Central memory CD8-positive, alpha-beta T cell (primary cell): Measurements from ENCODE around the gene MICU1.
"Not testable (repeated sequence)": the region's sequence is repeated elsewhere in the genome, so short reads cannot be mapped to it uniquely, and the experiment has no call there.

ENCODE experiments used
- ATAC-seq: fragments of 150-1000 bp; cut with Tn5 transposase; replicated peaks from 2 replicates; pipeline ENCODE4 v1.10.0; 2022; ENCODE audit warnings: mild to moderate bottlenecking, moderate FRiP score, moderate number of reproducible peaks; ENCODE audit not compliant: poor library complexity, severe bottlenecking; ENCODE audit errors: extremely low read depth
- DNase-seq, 2 donors: peaks; one replicate each; pipeline ENCODE4 v3.0.0; 2021; ENCODE audit warnings: low spot score in 2 of 2
- H3K27ac Mint-ChIP-seq: one replicate; pipeline ENCODE4 v1.8.0; 2022; ENCODE audit warnings: low read depth, mild to moderate bottlenecking, moderate library complexity, mixed read lengths
- H3K27me3 Mint-ChIP-seq: one replicate; pipeline ENCODE4 v1.8.0; 2022; ENCODE audit warnings: mixed read lengths
- H3K36me3 Mint-ChIP-seq: one replicate; pipeline ENCODE4 v1.8.0; 2022; ENCODE audit warnings: mild to moderate bottlenecking, moderate library complexity, mixed read lengths; ENCODE audit not compliant: insufficient read depth
- H3K4me1 Mint-ChIP-seq: one replicate; pipeline ENCODE4 v1.8.0; 2022; ENCODE audit warnings: mixed read lengths
- H3K4me3 Mint-ChIP-seq: one replicate; pipeline ENCODE4 v1.8.0; 2022; ENCODE audit warnings: mild to moderate bottlenecking, moderate library complexity, mixed read lengths
- H3K9me3 Mint-ChIP-seq: one replicate; pipeline ENCODE4 v1.8.0; 2022; ENCODE audit warnings: mixed read lengths

The MICU1 gene

GRCh38 chr10:72649291-72649690 lies 23.4 kb upstream of the MICU1 start:
- ATAC-seq (no peak), DNase-seq (no peak)
- no peak overlapping the region for H3K27ac Mint-ChIP-seq
- no peaks in the 10 kb centered on the region for H3K4me1 Mint-ChIP-seq
- no peaks in the 10 kb centered on the region for H3K9me3 Mint-ChIP-seq
- H3K36me3 Mint-ChIP-seq = no peaks in the 10 kb centered on the region
- no peak overlapping the region for H3K4me3 Mint-ChIP-seq
- no peaks in the 10 kb centered on the region for H3K27me3 Mint-ChIP-seq

- no peaks in the 10 kb centered on the region for H3K36me3 Mint-ChIP-seq
- ATAC-seq = no peak
- no peak for DNase-seq
- no peak overlapping the region for H3K4me3 Mint-ChIP-seq
- no peaks in the 10 kb centered on the region for H3K27me3 Mint-ChIP-seq
- H3K27ac Mint-ChIP-seq = no peak overlapping the region
- no peaks in the 10 kb centered on the region for H3K9me3 Mint-ChIP-seq
- no peaks in the 10 kb centered on the region for H3K4me1 Mint-ChIP-seq
These were observed 22.4 kb upstream of the MICU1 start for GRCh38 chr10:72648301-72648700.

- H3K27me3 Mint-ChIP-seq, H3K27ac Mint-ChIP-seq, H3K36me3 Mint-ChIP-seq, H3K4me3 Mint-ChIP-seq, H3K4me1 Mint-ChIP-seq, H3K9me3 Mint-ChIP-seq, DNase-seq, ATAC-seq: not testable (repeated sequence)
These were observed 21.1 kb upstream of the MICU1 start for GRCh38 chr10:72646971-72647370.

DNA sequence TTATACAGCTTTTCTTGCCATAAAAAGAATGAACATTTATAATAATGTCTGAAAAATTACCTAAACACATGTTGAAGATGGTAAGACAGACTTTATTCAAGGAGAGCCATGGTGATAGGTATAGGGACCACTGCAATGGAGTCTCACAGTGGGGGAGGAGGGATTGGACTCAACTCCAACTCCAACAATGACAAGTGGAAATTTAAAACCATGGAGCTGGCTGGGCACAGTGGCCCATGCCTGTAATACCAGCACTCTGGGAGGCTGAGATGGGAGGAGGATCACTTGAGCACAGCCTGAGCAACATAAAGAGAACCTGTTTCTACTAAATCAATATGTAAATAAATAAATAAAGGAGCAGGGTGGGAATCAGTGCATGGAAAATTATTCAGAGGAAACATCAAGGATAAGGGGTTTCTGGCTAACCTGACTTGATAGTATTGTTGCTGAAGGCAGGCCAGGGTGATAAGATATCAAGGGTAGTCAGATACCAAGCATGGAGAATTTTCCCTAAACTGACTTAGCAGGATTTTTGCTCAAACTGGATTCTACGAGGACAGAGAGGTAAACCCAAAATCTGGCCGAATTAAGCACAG lies 19.5 kb upstream of the MICU1 start:
- Mint-ChIP-seq H3K4me3 (no peak overlapping the region), H3K9me3 (no peaks in the 10 kb centered on the region)
- ATAC-seq = no peak

DNA sequence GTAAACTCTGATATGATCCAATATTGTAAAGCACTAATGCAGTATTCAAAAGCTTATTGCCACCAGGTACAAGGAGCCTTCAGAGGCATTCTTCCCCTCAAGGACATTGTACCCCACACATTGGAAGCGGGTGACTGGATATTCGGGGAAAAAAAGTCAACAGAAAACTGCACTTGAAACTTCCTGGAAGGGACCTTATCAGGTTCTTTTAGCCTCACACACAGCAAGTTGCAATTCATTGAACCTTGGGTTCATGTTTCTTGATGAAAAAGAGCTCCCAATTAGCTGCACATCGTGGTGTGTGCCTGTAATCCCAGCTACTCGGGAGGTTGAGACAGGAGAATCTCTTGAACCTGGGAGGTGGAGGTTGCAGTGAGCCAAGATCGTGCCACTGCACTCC lies 16.4 kb upstream of the MICU1 start:
- H3K27ac Mint-ChIP-seq = no peak overlapping the region
- H3K4me3 Mint-ChIP-seq = no peak overlapping the region
- H3K27me3 Mint-ChIP-seq = no peaks in the 10 kb centered on the region
- H3K36me3 Mint-ChIP-seq = no peaks in the 10 kb centered on the region
- no peaks in the 10 kb centered on the region for H3K9me3 Mint-ChIP-seq
- no peak for DNase-seq
- no peak for ATAC-seq
- no peaks in the 10 kb centered on the region for H3K4me1 Mint-ChIP-seq

More for the DNA sequence above, 19.5 kb upstream of the MICU1 start:
- H3K4me1 Mint-ChIP-seq = no peaks in the 10 kb centered on the region
- no peak for DNase-seq
- no peaks in the 10 kb centered on the region for H3K27me3 Mint-ChIP-seq
- no peaks in the 10 kb centered on the region for H3K36me3 Mint-ChIP-seq
- no peak overlapping the region for H3K27ac Mint-ChIP-seq

DNA sequence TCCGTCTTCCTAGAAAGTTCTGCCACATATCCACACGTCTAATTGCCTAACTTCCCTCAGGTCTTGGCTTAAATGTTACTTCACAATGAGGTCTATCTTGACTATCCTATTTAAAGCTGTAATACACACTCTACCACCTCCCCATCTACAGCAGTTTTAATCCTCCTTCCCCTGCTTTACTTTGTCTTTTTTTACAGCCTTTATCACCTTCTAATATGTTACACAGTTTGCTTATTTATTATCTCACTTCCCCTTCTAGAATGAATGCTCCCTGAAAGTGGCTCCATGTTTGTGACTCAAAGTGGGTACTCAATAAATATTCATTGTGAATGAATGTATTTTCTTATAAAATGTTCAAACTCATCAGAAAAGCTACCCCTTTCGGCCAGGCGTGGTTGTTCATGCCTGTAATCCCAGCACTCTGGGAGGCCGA lies 13.6 kb upstream of the MICU1 start:
- Mint-ChIP-seq H3K36me3 (no peaks in the 10 kb centered on the region), H3K27me3 (no peaks in the 10 kb centered on the region), H3K4me1 (no peaks in the 10 kb centered on the region), H3K4me3 (no peak overlapping the region), H3K27ac (no peak overlapping the region), H3K9me3 (no peaks in the 10 kb centered on the region)
- DNase-seq = no peak
- no peak for ATAC-seq

DNA sequence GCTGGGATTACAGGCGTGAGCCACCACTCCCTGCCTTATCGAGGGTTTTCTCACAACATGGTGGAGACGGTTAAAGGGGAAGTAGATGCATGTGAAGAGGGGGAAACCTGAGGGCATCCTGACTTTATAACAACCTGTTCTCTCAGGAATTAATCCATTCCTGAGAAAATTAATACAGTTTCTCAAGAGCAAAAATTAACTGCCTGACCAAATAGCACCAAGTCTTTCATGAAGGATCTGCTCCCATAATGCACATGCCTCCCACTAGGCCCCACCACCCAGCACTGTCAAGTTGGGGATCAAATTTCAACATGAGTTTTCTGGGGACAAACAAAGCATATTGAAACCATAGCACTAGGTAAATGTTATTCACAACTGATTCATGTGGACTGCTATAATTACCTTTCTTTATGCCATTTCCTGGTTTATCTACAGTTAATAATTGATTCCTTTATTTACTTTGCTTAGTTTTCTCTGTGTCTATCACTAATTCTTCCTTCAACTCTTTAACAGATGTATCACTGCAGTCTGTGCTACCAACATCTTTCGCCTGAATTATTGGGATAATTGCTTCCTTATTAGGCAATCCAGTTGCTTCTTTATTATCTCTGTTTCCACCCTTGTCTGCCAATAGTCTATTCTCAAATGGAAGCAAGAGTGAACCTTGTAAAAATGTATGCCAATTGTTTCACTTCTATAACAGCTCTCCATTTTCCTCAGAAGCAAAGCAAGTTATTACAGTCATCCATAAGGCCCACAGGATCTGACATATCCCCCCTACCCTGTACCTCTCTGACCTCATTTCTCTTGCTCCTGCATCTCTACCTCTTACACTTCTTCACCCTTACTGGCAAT lies 12.9 kb upstream of the MICU1 start:
- DNase-seq (no peak), ATAC-seq (no peak)
- H3K27me3 Mint-ChIP-seq = no peaks in the 10 kb centered on the region
- no peak overlapping the region for H3K27ac Mint-ChIP-seq
- no peaks in the 10 kb centered on the region for H3K9me3 Mint-ChIP-seq
- H3K4me1 Mint-ChIP-seq = no peaks in the 10 kb centered on the region
- H3K36me3 Mint-ChIP-seq = no peaks in the 10 kb centered on the region
- H3K4me3 Mint-ChIP-seq = no peak overlapping the region

- Mint-ChIP-seq H3K9me3 (no peaks in the 10 kb centered on the region), H3K4me3 (no peak overlapping the region), H3K4me1 (no peaks in the 10 kb centered on the region), H3K27me3 (no peaks in the 10 kb centered on the region), H3K27ac (no peak overlapping the region), H3K36me3 (no peaks in the 10 kb centered on the region)
- ATAC-seq (no peak), DNase-seq (no peak)
These were observed 11.5 kb upstream of the MICU1 start for GRCh38 chr10:72637398-72637857.

GRCh38 chr10:72630144-72630543 lies 4.3 kb upstream of the MICU1 start:
- no peak overlapping the region for H3K4me3 Mint-ChIP-seq

DNA sequence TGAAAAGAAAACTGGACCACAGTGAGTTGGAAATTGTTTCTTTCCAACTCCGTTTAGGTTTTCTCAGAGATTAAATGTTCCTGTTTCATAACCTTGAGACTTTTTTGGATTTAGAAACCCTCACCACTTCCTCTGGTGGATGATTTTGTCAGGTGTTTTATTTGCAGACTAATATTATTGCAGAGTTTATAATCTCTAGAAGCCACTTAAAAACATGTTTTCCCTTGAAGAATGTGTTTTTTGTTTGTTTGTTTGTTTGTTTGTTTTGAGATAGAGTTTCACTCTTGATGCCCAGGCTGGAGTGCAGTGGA lies 520 bp upstream of the MICU1 start:
- H3K36me3 Mint-ChIP-seq = peaks cover 4% of the 10 kb centered on the region
- no peaks in the 10 kb centered on the region for H3K9me3 Mint-ChIP-seq

More at GRCh38 chr10:72630144-72630543, 4.3 kb upstream of the MICU1 start:
- no peaks in the 10 kb centered on the region for H3K9me3 Mint-ChIP-seq
- peaks cover 12% of the 10 kb centered on the region for H3K4me1 Mint-ChIP-seq
- no peak overlapping the region for H3K27ac Mint-ChIP-seq
- peaks cover 5% of the 10 kb centered on the region for H3K36me3 Mint-ChIP-seq
- ATAC-seq = no peak
- no peaks in the 10 kb centered on the region for H3K27me3 Mint-ChIP-seq
- no peak for DNase-seq

DNA sequence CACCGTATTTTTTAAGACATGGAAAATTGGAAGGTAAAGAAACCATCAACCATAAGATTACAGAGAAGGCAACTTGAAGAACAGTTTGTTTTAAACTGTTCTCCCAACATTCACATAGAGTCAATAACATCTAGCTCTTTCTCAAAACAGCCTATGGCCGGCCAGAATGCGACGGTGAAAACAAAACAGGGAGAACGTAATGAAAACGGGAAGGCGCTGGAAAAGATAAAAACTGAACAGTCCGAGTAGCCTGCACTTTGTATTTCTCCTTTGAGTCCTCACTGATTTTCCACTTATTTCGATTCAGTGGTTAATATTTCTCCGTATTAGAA lies 637 bp downstream of the MICU1 start:
- Mint-ChIP-seq H3K4me3 (peak overlapping the region; percentile 90), H3K4me1 (peaks cover 20% of the 10 kb centered on the region), H3K9me3 (no peaks in the 10 kb centered on the region), H3K27ac (peak overlapping the region; percentile 81), H3K36me3 (peaks cover 4% of the 10 kb centered on the region), H3K27me3 (no peaks in the 10 kb centered on the region)
- no peak for DNase-seq
- ATAC-seq = no peak

More for the DNA sequence above, 520 bp upstream of the MICU1 start:
- ATAC-seq (no peak), DNase-seq (no peak)
- peak overlapping the region; percentile 90 for H3K4me3 Mint-ChIP-seq
- H3K27ac Mint-ChIP-seq = no peak overlapping the region
- no peaks in the 10 kb centered on the region for H3K27me3 Mint-ChIP-seq
- peaks cover 20% of the 10 kb centered on the region for H3K4me1 Mint-ChIP-seq

- Mint-ChIP-seq H3K27ac (no peak overlapping the region), H3K9me3 (no peaks in the 10 kb centered on the region), H3K27me3 (no peaks in the 10 kb centered on the region), H3K4me1 (peaks cover 20% of the 10 kb centered on the region), H3K4me3 (no peak overlapping the region), H3K36me3 (peaks cover 4% of the 10 kb centered on the region)
- DNase-seq (no peak), ATAC-seq (no peak)
These were observed 3.6 kb downstream of the MICU1 start for GRCh38 chr10:72622271-72622670.

DNA sequence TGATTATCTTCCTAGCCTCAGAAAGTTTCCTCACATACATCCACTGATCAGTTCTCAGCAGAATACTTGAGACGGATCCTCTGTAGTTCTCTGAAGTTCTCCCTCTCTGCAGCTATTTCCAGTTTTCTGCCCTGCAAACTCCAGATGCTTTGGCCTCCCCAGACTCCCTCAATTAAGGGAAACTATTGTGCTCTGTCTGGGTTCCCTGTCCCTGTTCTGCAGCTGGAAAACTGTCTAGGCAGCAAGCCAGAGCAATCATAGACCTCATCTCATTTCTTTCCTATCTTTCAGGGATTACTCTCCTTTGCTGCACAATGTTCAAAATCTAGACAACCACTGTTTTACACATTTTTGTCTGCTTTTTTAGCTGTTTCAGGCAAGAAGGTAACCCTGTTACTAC lies 9.2 kb downstream of the MICU1 start:
- no peak overlapping the region for H3K4me3 Mint-ChIP-seq
- ATAC-seq = no peak

More for the DNA sequence above, 9.2 kb downstream of the MICU1 start:
- Mint-ChIP-seq H3K36me3 (no peaks in the 10 kb centered on the region), H3K4me1 (peaks cover 11% of the 10 kb centered on the region), H3K9me3 (peaks cover 6% of the 10 kb centered on the region), H3K27me3 (no peaks in the 10 kb centered on the region), H3K27ac (no peak overlapping the region)
- no peak for DNase-seq
